Activated CD8-positive, alpha-beta T cell treated with anti-CD3 and anti-CD28 coated beads, Interleukin-2, amount 10 ng/mL, durations not matched to agents 7 days and 5 days (primary cell): ENCODE results near the gene SMYD3. TPM values are rescaled to one million over a fixed set of nuclear protein-coding genes. Genes with fewer than 3 reads are reported as not detected.
"Not testable (repeated sequence)": the region's sequence is repeated elsewhere in the genome, so short reads cannot be mapped to it uniquely, and the experiment has no call there.

Experiments
- ATAC-seq: fragments of 150-1000 bp; cut with Tn5 transposase; one replicate; pipeline ENCODE4 v1.10.0; 2021; ENCODE audit warnings: moderate library complexity
- CTCF ChIA-PET: fragments of 350-600 bp; sonication (Branson Sonifier 250); formaldehyde crosslinking; loops from one replicate; lab custom pipeline; 2021; ENCODE audit warnings: antibody characterized with exemption; lab: Charles Lee
- POLR2A ChIA-PET: fragments of 350-600 bp; sonication (Branson Sonifier 250); formaldehyde crosslinking; loops from one replicate; lab custom pipeline; 2021; ENCODE audit warnings: antibody characterized with exemption; lab: Charles Lee
- DNase-seq: peaks from one replicate; pipeline ENCODE4 v3.0.0-alpha.2; 2020
- H3K27ac Mint-ChIP-seq: one replicate; pipeline ENCODE4 v1.8.0; 2021; ENCODE audit warnings: mild to moderate bottlenecking, mixed read lengths
- H3K27me3 Mint-ChIP-seq: one replicate; pipeline ENCODE4 v1.8.0; 2021; ENCODE audit warnings: low read depth, mixed read lengths
- H3K36me3 Mint-ChIP-seq: one replicate; pipeline ENCODE4 v1.8.0; 2021; ENCODE audit warnings: low read depth, mixed read lengths
- H3K4me1 Mint-ChIP-seq: one replicate; pipeline ENCODE4 v1.8.0; 2021; ENCODE audit warnings: low read depth, mixed read lengths
- H3K4me3 Mint-ChIP-seq: one replicate; pipeline ENCODE4 v1.8.0; 2021; ENCODE audit warnings: mild to moderate bottlenecking, mixed read lengths
- H3K9me3 Mint-ChIP-seq: one replicate; pipeline ENCODE4 v1.8.0; 2022; ENCODE audit warnings: mixed read lengths; ENCODE audit not compliant: insufficient read depth
- total RNA-seq, 2 experiments: library from RNA; stranded (reverse); gene quantifications; one replicate each; pipeline ENCODE4 v1.2.3, GENCODE V29; 2021

The SMYD3 gene
- total RNA-seq, 2 experiments from 2014 or later, result 22.7 to 23.2 TPM

DNA sequence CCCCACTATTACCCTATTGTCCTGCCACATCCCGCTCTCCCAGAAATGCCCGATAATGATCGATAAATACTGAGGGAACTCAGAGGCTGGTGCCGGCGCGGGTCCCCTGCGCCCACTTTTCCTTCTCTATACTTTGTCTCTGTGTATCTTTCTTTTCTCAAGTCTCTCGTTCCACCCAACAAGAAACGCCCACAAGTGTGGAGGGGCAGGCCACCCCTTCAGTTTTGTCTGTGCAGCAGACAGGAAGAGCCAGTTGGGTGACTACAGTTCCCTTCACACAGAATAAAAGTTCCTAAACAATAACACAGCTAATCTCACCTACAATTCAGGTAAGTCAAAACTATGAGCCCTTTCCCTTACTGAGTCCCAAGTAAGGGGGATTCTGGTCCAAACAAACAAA is 423.7 kb downstream of the SMYD3 start:
- no peaks in the 10 kb centered on the region for H3K27me3 Mint-ChIP-seq
- peaks cover 4% of the 10 kb centered on the region for H3K9me3 Mint-ChIP-seq
- DNase-seq (no peak), ATAC-seq (no peak)
- peaks cover 3% of the 10 kb centered on the region for H3K4me1 Mint-ChIP-seq
- no peak overlapping the region for H3K4me3 Mint-ChIP-seq
- H3K36me3 Mint-ChIP-seq, result peaks cover 2% of the 10 kb centered on the region
- ChIA-PET POLR2A (no interaction called here), CTCF (no interaction called here)
- no peak overlapping the region for H3K27ac Mint-ChIP-seq

DNA sequence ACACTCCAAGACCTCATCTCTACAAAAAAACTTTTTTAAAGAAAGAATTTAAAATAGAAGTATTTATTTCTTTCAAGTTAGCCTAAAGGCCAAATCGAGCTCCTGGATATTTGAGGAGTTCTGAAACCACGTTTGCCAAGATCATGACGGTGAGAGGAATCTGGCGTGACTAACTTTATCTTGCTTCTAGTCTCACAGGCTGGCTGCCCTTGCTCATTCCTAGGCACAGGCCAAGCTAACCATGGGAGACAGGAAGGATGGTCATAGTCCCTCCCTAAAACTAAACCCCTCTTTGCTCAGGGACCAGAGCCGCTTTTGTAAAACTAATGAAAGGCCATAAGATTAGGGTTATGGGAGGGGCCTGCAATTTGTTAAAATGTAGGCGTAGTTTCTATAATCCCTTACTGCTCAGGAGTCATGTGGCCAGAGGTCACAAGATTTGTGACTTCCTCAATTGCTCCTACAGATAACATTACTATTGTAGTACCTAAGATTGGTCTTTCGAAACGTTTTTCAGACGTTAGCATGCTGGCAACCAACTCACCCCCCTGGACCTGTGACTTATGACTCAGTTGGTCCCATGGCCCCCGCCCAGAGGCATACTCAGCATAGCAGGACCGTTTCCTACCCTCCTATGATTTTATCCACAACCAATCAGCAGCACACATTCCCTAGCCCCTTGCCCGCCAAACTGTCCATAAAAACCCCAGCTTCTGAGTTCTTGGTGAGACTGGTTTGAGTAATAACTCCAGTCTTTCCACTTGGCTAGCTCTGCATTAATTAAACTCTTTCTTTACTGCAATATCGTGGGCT is 425.0 kb downstream of the SMYD3 start:
- H3K9me3 Mint-ChIP-seq, result no peaks in the 10 kb centered on the region

DNA sequence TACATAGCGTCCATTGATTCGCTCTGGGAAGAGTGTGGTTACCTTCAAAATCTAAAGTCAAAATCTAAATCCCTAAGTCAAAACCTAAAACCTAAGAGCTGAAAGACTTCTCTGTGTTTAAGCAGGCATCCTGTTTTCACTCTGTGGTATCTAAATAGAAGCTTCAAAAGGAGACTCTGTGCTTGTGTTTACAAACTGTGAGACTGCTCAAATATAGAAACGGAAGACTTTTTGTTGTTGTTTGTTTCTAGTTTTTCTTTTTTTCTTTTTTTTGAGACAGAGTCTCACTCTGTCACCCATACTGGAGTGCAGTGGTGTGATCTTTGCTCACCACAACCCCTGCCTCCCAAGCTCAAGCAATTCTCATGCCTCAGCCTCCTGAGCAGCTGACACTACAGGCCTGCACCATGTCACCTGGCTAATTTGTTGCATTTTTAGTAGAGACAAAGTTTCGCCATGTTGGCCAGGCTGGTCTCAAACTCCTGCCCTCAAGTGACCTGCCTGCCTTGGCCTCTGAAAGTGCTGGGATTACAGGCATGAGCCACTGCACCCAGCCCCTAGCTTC is 425.9 kb downstream of the SMYD3 start:
- Mint-ChIP-seq H3K27ac (no peak overlapping the region), H3K4me1 (peaks cover 4% of the 10 kb centered on the region), H3K9me3 (no peaks in the 10 kb centered on the region), H3K27me3 (no peaks in the 10 kb centered on the region), H3K36me3 (peaks cover 2% of the 10 kb centered on the region), H3K4me3 (no peak overlapping the region)
- no peak for DNase-seq
- ChIA-PET POLR2A (no interaction called here), CTCF (interaction anchor here (1.3 kb wide), 1 partner anchor 16 kb away, joined by 3 read pairs; no protein-coding TSS in a partner anchor)
- ATAC-seq, result no peak

More for the DNA sequence above, 425.0 kb downstream of the SMYD3 start:
- DNase-seq, result no peak
- no peak for ATAC-seq
- Mint-ChIP-seq H3K36me3 (peaks cover 2% of the 10 kb centered on the region), H3K4me3 (no peak overlapping the region), H3K27me3 (no peaks in the 10 kb centered on the region), H3K27ac (no peak overlapping the region), H3K4me1 (peaks cover 4% of the 10 kb centered on the region)
- ChIA-PET CTCF (no interaction called here), POLR2A (no interaction called here)

DNA sequence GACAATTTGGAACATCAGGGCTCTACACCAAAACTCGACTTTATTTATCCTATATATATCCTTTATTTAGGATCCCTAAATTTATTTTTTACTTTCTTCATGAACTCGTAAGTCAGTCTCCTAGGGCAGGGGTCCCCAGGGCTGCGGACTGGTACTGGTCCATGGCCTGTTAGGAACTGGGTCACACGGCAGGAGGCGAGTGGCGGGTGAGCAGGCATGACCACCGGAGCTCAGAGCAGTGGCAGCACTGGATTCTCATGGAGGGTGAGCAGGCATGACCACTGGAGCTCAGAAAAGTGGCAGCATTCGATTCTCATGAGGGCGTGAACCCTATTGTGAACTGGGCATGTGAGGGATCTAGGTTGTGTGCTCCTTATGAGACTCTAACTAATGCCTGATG is 427.0 kb downstream of the SMYD3 start:
- Mint-ChIP-seq H3K4me1 (peaks cover 4% of the 10 kb centered on the region), H3K9me3 (no peaks in the 10 kb centered on the region), H3K27me3 (no peaks in the 10 kb centered on the region), H3K27ac (no peak overlapping the region), H3K36me3 (peaks cover 2% of the 10 kb centered on the region), H3K4me3 (no peak overlapping the region)
- DNase-seq (no peak), ATAC-seq (no peak)
- POLR2A ChIA-PET, result no interaction called here
- CTCF ChIA-PET, result no interaction called here

DNA sequence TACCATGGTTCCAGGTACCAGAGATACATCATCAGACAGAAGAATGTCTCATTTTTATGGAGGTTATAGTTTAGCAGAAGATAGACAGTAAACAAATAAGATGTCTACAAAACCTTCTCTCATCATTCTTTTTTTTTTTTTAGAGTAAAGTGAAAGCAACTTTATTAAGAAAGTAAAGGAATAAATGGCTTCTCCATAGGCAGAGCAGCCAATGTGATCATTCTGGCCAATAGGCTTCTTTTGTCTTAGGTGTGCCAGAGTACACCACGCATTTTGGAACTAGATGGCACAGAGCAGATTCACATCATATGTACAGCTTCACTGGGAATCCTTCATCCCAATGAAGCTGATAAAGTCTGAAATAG is 428.2 kb downstream of the SMYD3 start:
- ChIA-PET POLR2A (no interaction called here), CTCF (no interaction called here)
- Mint-ChIP-seq H3K36me3 (peaks cover 2% of the 10 kb centered on the region), H3K9me3 (no peaks in the 10 kb centered on the region), H3K4me3 (no peak overlapping the region), H3K4me1 (peaks cover 4% of the 10 kb centered on the region), H3K27ac (no peak overlapping the region), H3K27me3 (no peaks in the 10 kb centered on the region)
- ATAC-seq, result no peak
- DNase-seq, result no peak

DNA sequence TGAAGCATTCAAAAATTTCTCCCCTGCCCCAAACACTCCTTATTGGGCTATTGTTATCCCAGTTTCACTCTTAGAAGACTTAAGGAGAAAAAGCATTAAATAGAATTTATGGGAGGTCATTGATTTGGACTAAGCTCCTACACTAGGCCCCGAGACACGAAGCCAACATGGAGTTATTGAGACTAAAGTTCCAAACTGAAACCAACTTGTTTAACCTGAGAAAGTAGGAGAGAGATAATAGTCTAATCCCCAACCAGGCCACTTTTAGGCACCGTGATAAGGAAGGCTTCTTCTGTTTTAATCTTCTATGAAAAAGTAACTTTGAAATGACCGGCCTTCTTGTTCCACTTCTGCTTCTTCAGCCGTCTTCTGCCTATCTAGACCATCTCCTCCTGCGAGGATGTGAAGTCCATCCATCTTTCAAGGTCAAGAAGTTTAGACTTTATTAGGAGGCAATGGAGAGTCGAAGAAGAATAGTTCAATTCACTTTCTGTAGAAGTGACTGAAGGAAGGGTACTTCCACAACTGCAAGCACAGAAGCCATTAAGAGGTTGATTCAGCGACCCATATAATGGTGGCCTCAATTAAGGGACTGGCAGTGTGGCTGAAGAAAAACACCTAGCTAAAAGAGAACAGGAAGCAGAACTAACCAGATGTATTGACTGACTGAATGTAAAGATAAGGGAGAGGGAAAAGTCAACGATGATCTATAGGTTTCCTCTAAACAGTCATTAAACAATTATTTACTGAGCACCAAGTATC is 428.8 kb downstream of the SMYD3 start:
- ChIA-PET POLR2A (no interaction called here), CTCF (no interaction called here)
- Mint-ChIP-seq H3K27me3 (no peaks in the 10 kb centered on the region), H3K4me3 (no peak overlapping the region), H3K9me3 (no peaks in the 10 kb centered on the region), H3K4me1 (peaks cover 4% of the 10 kb centered on the region), H3K27ac (no peak overlapping the region), H3K36me3 (peaks cover 2% of the 10 kb centered on the region)
- ATAC-seq (no peak), DNase-seq (no peak)

DNA sequence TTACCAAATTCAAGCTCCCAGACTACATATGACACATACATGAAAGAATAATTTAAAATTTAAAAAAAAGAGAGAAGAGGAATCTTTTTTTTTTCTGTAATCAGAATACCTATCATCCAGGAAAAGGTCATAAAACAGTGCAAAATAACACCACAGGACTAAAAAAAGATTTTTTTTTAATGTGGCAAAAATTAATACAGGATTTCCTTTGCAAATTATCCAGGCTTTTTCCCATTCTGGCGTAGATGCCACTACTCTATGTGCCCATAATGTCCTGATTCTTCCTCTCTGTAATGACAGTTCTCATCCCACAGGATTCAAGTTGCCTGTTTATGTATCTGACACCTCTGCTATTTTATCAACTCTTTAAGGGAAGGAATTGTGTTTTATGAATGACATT is 429.6 kb downstream of the SMYD3 start:
- DNase-seq (no peak), ATAC-seq (no peak)
- ChIA-PET CTCF (no interaction called here), POLR2A (no interaction called here)
- Mint-ChIP-seq H3K27me3 (no peaks in the 10 kb centered on the region), H3K36me3 (peaks cover 2% of the 10 kb centered on the region), H3K27ac (no peak overlapping the region), H3K4me1 (peaks cover 4% of the 10 kb centered on the region), H3K9me3 (no peaks in the 10 kb centered on the region), H3K4me3 (no peak overlapping the region)

DNA sequence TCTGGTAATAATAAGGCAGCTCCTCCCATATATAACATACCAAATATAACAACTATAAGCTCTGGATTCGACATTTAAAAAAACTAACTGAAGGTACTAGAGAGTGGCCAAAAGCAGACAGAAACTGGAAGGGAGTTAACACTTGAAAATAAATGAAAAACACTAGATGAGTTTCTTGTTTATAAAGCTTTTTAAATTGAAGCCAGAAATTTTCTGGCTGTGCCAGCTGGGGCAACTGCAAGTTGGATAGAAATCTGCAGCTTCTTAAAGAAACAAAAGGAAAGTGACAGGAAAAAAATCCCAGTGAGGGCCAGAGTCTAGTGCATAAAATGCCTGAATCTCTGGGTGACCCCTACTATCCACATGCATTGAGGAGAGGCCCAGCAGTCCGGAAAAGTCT is 432.7 kb downstream of the SMYD3 start:
- Mint-ChIP-seq H3K9me3 (no peaks in the 10 kb centered on the region), H3K27me3 (no peaks in the 10 kb centered on the region), H3K4me3 (no peak overlapping the region), H3K27ac (no peak overlapping the region), H3K4me1 (peaks cover 4% of the 10 kb centered on the region), H3K36me3 (peaks cover 2% of the 10 kb centered on the region)
- DNase-seq (no peak), ATAC-seq (no peak)
- POLR2A ChIA-PET, result no interaction called here
- CTCF ChIA-PET, result interaction anchor here (1.0 kb wide), 1 partner anchor 25 kb away, joined by 3 read pairs; no protein-coding TSS in a partner anchor

DNA sequence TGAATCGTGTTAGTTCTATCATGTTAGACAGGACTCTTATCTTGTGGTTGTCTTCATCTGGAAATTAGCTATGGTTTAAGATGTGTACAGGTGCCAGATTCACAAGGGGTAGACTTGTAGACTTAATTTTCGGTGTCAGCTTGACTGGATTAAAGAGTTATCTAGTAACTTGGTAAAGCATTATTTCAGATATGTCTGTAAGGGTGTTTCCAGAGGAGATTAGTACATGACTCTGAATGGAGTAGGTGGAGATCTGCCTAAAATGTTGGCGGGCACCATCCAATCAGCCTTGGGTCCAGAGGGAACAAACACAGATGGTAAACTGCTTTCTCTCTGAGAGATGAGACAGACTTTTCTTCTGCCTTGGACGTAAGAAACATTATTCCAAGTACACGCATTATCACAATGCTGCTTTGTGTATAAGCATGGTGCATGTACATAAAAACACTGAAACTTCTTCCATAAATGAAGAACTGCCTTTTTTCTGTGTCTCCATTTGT is 434.6 kb downstream of the SMYD3 start:
- no peak overlapping the region for H3K4me3 Mint-ChIP-seq
- no peaks in the 10 kb centered on the region for H3K9me3 Mint-ChIP-seq
- CTCF ChIA-PET, result no interaction called here
- no peaks in the 10 kb centered on the region for H3K36me3 Mint-ChIP-seq
- DNase-seq, result no peak
- H3K27me3 Mint-ChIP-seq, result no peaks in the 10 kb centered on the region
- H3K4me1 Mint-ChIP-seq, result peaks cover 7% of the 10 kb centered on the region
- ATAC-seq, result no peak
- H3K27ac Mint-ChIP-seq, result no peak overlapping the region
- POLR2A ChIA-PET, result no interaction called here

DNA sequence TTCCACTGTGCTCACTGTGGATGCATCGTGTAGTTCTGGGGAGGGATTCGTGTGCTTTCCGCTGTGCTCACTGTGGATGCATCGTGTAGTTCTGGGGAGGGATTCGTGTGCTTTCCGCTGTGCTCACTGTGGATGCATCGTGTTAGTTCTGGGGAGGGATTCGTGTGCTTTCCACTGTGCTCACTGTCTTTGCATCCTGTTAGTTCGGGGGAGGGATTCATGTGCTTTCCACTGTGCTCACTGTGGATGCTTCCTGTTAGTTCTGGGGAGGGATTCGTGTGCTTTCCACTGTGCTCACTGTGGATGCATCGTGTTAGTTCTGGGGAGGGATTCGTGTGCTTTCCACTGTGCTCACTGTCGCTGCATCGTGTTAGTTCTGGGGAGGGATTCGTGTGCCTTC is 435.1 kb downstream of the SMYD3 start:
- H3K9me3 Mint-ChIP-seq, DNase-seq, H3K4me1 Mint-ChIP-seq, H3K36me3 Mint-ChIP-seq, H3K4me3 Mint-ChIP-seq, CTCF ChIA-PET, H3K27ac Mint-ChIP-seq, POLR2A ChIA-PET, ATAC-seq, H3K27me3 Mint-ChIP-seq: not testable (repeated sequence)

DNA sequence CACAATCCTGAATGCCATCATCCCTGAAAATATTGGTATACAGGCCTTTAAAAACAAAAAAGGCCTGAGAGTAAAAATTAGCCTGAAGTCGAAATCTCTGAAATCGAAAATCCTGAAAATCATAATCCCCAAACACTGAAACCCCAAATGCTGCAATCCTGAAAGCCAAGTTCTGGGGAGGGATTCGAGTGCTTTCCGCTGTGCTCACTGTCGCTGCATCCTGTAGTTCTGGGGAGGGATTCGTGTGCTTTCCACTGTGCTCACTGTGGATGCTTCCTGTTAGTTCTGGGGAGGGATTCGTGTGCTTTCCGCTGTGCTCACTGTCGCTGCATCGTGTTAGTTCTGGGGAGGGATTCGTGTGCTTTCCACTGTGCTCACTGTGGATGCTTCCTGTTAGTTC is 435.5 kb downstream of the SMYD3 start:
- not testable (repeated sequence) for ATAC-seq

DNA sequence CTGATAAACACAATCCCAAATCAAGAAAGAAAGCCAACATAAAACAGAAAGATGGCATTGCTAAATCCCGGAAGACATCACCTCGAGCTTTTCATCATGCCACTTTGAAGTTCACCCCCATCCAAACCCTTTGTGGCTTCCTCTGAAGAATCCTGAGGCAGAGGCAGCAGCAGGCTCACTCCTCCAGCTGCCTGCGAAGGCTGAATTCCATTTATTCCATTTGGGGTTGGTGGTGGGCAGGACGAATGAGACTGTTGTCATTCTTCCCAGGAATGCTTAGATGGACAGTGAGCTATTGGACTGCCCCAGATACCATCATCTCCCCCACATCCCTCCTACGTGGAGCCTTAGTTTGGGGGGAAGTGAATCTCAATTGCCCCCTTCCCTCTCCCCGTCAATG is 437.5 kb downstream of the SMYD3 start:
- ChIA-PET POLR2A (no interaction called here), CTCF (interaction anchor here (1.1 kb wide), 1 partner anchor 240 kb away, joined by 3 read pairs; no protein-coding TSS in a partner anchor)
- no peak overlapping the region for H3K27ac Mint-ChIP-seq
- H3K4me1 Mint-ChIP-seq, result peaks cover 9% of the 10 kb centered on the region
- no peaks in the 10 kb centered on the region for H3K27me3 Mint-ChIP-seq
- no peaks in the 10 kb centered on the region for H3K9me3 Mint-ChIP-seq
- no peaks in the 10 kb centered on the region for H3K36me3 Mint-ChIP-seq
- DNase-seq (no peak), ATAC-seq (no peak)
- no peak overlapping the region for H3K4me3 Mint-ChIP-seq

More for the DNA sequence above, 435.5 kb downstream of the SMYD3 start:
- H3K27ac Mint-ChIP-seq, H3K27me3 Mint-ChIP-seq, H3K9me3 Mint-ChIP-seq, DNase-seq, H3K4me1 Mint-ChIP-seq, H3K4me3 Mint-ChIP-seq, POLR2A ChIA-PET, CTCF ChIA-PET, H3K36me3 Mint-ChIP-seq: not testable (repeated sequence)
